HG02623 (cell line): ENCODE measurements around the gene SLCO2B1.
A peak's percentile ranks its signal among the peaks of the same experiment; 100 is the strongest.
"Not testable (repeated sequence)": the region's sequence is repeated elsewhere in the genome, so short reads cannot be mapped to it uniquely, and the experiment has no call there.

Experiments used
- ATAC-seq: cut with Tn5 transposase; IDR thresholded peaks from one replicate; pipeline ENCODE4 v1.9.1; 2021; ENCODE audit warnings: moderate library complexity; ENCODE audit not compliant: unreplicated experiment

Gene SLCO2B1

GRCh38 chr11:75150879-75151278, at the start of gene SLCO2B1:
Gene SLCO2B1 (plus strand): TSS chr11:75151107. CDS start chr11:75151382, 275 bp downstream.
- no peak for ATAC-seq

GRCh38 chr11:75101424-75102128, 49.3 kb upstream of the SLCO2B1 start:
- no peak for ATAC-seq

- no peak for ATAC-seq
Measured at GRCh38 chr11:75103380-75104026, 47.4 kb upstream of the SLCO2B1 start.

- ATAC-seq = no peak
Measured at GRCh38 chr11:75105462-75105925, 45.4 kb upstream of the SLCO2B1 start.

GRCh38 chr11:75105967-75106681, 44.8 kb upstream of the SLCO2B1 start:
- ATAC-seq = not testable (repeated sequence)

- no peak for ATAC-seq
Measured at GRCh38 chr11:75107187-75107586, 43.7 kb upstream of the SLCO2B1 start.

GRCh38 chr11:75112200-75112599, 38.7 kb upstream of the SLCO2B1 start:
- ATAC-seq = no peak

- ATAC-seq = no peak
Measured at GRCh38 chr11:75113030-75113429, 37.9 kb upstream of the SLCO2B1 start.

- no peak for ATAC-seq
Measured at GRCh38 chr11:75114465-75114864, 36.4 kb upstream of the SLCO2B1 start.

GRCh38 chr11:75118577-75118976, 32.3 kb upstream of the SLCO2B1 start:
- ATAC-seq = no peak

GRCh38 chr11:75126564-75126963, 24.3 kb upstream of the SLCO2B1 start:
- no peak for ATAC-seq

GRCh38 chr11:75132080-75132479, 18.8 kb upstream of the SLCO2B1 start:
- ATAC-seq = no peak

- ATAC-seq = no peak
Measured at GRCh38 chr11:75133976-75134375, 16.9 kb upstream of the SLCO2B1 start.

- no peak for ATAC-seq
Measured at GRCh38 chr11:75135021-75135650, 15.8 kb upstream of the SLCO2B1 start.

- no peak for ATAC-seq
Measured at GRCh38 chr11:75135651-75136050, 15.3 kb upstream of the SLCO2B1 start.

- no peak for ATAC-seq
Measured at GRCh38 chr11:75140269-75141138, 10.4 kb upstream of the SLCO2B1 start.

GRCh38 chr11:75141166-75141565, 9.7 kb upstream of the SLCO2B1 start:
- no peak for ATAC-seq

GRCh38 chr11:75142714-75143419, 8.0 kb upstream of the SLCO2B1 start:
- peak; percentile 65 for ATAC-seq

GRCh38 chr11:75143420-75143731, 7.5 kb upstream of the SLCO2B1 start:
- ATAC-seq = no peak

- no peak for ATAC-seq
Measured at GRCh38 chr11:75144716-75145014, 6.2 kb upstream of the SLCO2B1 start.
